HCT116 (cell line): ENCODE results near the gene SDK2. TPM values are rescaled to one million over a fixed set of nuclear protein-coding genes. Genes with fewer than 3 reads are reported as not detected.

Experiments used
- ATAC-seq: fragments of 200-7000 bp; cut with Tn5 transposase; 2 replicates; pipeline ENCODE4 v1.9.1; 2020; ENCODE audit warnings: mild to moderate bottlenecking, moderate library complexity
- BruUV-seq: library from RNA; stranded (reverse); fragments of 400-500 nt; replicated peaks from 2 replicates; lab custom pipeline; 2021; lab: Mats Ljungman, UMichigan
- CTCF ChIA-PET: fragments of 300-600 bp; sonication (Branson Sonifier 250); formaldehyde crosslinking; loops from one replicate; lab custom pipeline; 2021; ENCODE audit warnings: antibody characterized with exemption; lab: Charles Lee
- POLR2A ChIA-PET: fragments of 300-600, 350-600 bp; sonication (Branson Sonifier 250); formaldehyde crosslinking; loops from one replicate; lab custom pipeline; 2021; ENCODE audit warnings: antibody characterized with exemption; lab: Charles Lee
- RAD21 ChIA-PET, 2 experiments: fragments of 300-600 bp; sonication (Branson Sonifier 250); formaldehyde crosslinking; loops; one replicate each; lab custom pipeline; 2023; ENCODE audit warnings: low total read pairs in 2 of 2; ENCODE audit not compliant: uncharacterized antibody in 2 of 2, unreplicated experiment in 2 of 2, low non-redundant PET in 1 of 2; lab: Charles Lee
- DNase-seq: peaks from one replicate; pipeline ENCODE4 v3.0.0-alpha.2; 2010; ENCODE audit warnings: low read depth, low spot score
- H2AFZ ChIP-seq: fragments of 200-600 bp; shearing (Covaris generic), sonication (generic); 2 replicates; pipeline ENCODE4 v1.6.1; 2017; ENCODE audit warnings: low read depth, mixed run types, mixed read lengths, antibody characterized with exemption, low read length; ENCODE audit not compliant: poor library complexity, severe bottlenecking
- H3K27ac ChIP-seq: 2 replicates; pipeline ENCODE4 v1.5.1; 2012; ENCODE audit warnings: low read depth, low read length
- H3K27me3 ChIP-seq: fragments of 200-600 bp; sonication (generic); 2 replicates; pipeline ENCODE4 v1.6.1; 2016; ENCODE audit warnings: mixed run types, low read length, mixed read lengths; ENCODE audit not compliant: insufficient read depth
- H3K36me3 ChIP-seq, 2 experiments: fragments of 200-500 bp in 1 of 2; fragments of 200-600 bp in 1 of 2; sonication (Bioruptor generic) in 1 of 2; sonication (generic) in 1 of 2; 2 replicates each; pipeline versions ENCODE4 v1.5.1 to v1.6.1; 2014 to 2016; ENCODE audit warnings: low read length in 2 of 2, inconsistent platforms in 1 of 2, mixed read lengths in 1 of 2, mixed run types in 1 of 2; ENCODE audit not compliant: insufficient read depth in 2 of 2, control insufficient read depth in 1 of 2
- H3K4me1 ChIP-seq, 2 experiments: fragments of 200-600 bp in 1 of 2; sonication (generic) in 1 of 2; 2 replicates each; pipeline versions ENCODE4 v1.5.1 to v1.6.1; 2012 to 2017; ENCODE audit warnings: low read length in 2 of 2, inconsistent platforms in 1 of 2, mild to moderate bottlenecking in 1 of 2, mixed read lengths in 1 of 2, mixed run types in 1 of 2, moderate library complexity in 1 of 2; ENCODE audit not compliant: insufficient read depth in 2 of 2, control insufficient read depth in 1 of 2
- H3K4me2 ChIP-seq: fragments of 200-600 bp; sonication (generic); 2 replicates; pipeline ENCODE4 v1.6.1; 2017; ENCODE audit warnings: mixed run types, low read length, mixed read lengths
- H3K4me3 ChIP-seq, 2 experiments: fragments of 200-600 bp in 1 of 2; sonication (generic) in 1 of 2; replicated peaks in 1 of 2; 2 replicates each; pipeline ENCODE4 v1.5.1; 2011 to 2016; ENCODE audit warnings: low read length in 2 of 2, control low read depth in 1 of 2, low read depth in 1 of 2, mild to moderate bottlenecking in 1 of 2, mixed read lengths in 1 of 2, mixed run types in 1 of 2
- H3K79me2 ChIP-seq: fragments of 200-600 bp; sonication (generic); 2 replicates; pipeline ENCODE4 v1.6.1; 2017; ENCODE audit warnings: mild to moderate bottlenecking, mixed run types, low read length, moderate library complexity, mixed read lengths; ENCODE audit not compliant: insufficient read depth
- H3K9ac ChIP-seq: fragments of 200-600 bp; sonication (generic); 2 replicates; pipeline ENCODE4 v1.6.1; 2016; ENCODE audit warnings: low read length, mixed read lengths
- H3K9me2 ChIP-seq: fragments of 200-600 bp; sonication (generic), shearing (Covaris generic); 2 replicates; pipeline ENCODE4 v1.6.1; 2017; ENCODE audit warnings: mixed run types, mild to moderate bottlenecking, moderate library complexity; ENCODE audit not compliant: insufficient read depth
- H3K9me3 ChIP-seq, 2 experiments: fragments of 200-500 bp in 1 of 2; fragments of 200-600 bp in 1 of 2; sonication (Bioruptor generic) in 1 of 2; sonication (generic) in 1 of 2; 2 replicates each; pipeline ENCODE4 v1.6.1; 2014 to 2017; ENCODE audit warnings: low read length in 2 of 2, mixed read lengths in 2 of 2, inconsistent platforms in 1 of 2, low read depth in 1 of 2, mild to moderate bottlenecking in 1 of 2, mixed run types in 1 of 2, moderate library complexity in 1 of 2; ENCODE audit not compliant: control insufficient read depth in 1 of 2, insufficient read depth in 1 of 2
- H4K20me1 ChIP-seq: fragments of 200-600 bp; sonication (generic), shearing (Covaris generic); 2 replicates; pipeline ENCODE4 v1.6.1; 2017; ENCODE audit warnings: mixed run types, mild to moderate bottlenecking, moderate library complexity; ENCODE audit not compliant: insufficient read depth
- CEBPB ChIP-seq: IDR thresholded peaks from 2 replicates; pipeline ENCODE4 v1.6.1; 2012; ENCODE audit warnings: low read depth
- CTCF ChIP-seq, 3 experiments: fragments of 200-600 bp in 1 of 3; sonication (generic) in 1 of 3; IDR thresholded peaks in 2 of 3; conservative IDR thresholded peaks in 1 of 3; 2 replicates each; pipeline ENCODE4 v1.5.1; 2012 to 2017; ENCODE audit warnings: low read depth in 2 of 3, low read length in 2 of 3, antibody characterized with exemption in 1 of 3, borderline replicate concordance in 1 of 3, control low read depth in 1 of 3, mild to moderate bottlenecking in 1 of 3, mixed read lengths in 1 of 3, mixed run types in 1 of 3, moderate library complexity in 1 of 3; ENCODE audit not compliant: insufficient read depth in 1 of 3
- JUND ChIP-seq: IDR thresholded peaks from 2 replicates; pipeline ENCODE4 v1.6.1; 2012
- POLR2A ChIP-seq: IDR thresholded peaks from 2 replicates; pipeline ENCODE4 v1.7.0; 2011; ENCODE audit warnings: borderline replicate concordance; ENCODE audit not compliant: insufficient read depth, insufficient read length; ENCODE audit errors: extremely low read depth
- REST ChIP-seq: IDR thresholded peaks from 2 replicates; pipeline ENCODE4 v1.6.1; 2012; ENCODE audit warnings: low read depth
- SP1 ChIP-seq: IDR thresholded peaks from 2 replicates; pipeline ENCODE4 v1.6.1; 2012; ENCODE audit warnings: low read depth
- SRF ChIP-seq: IDR thresholded peaks from 2 replicates; pipeline ENCODE4 v1.6.1; 2012; ENCODE audit warnings: low read depth
- ZFX ChIP-seq: fragments of 450-650 bp; IDR thresholded peaks from 2 replicates; pipeline ENCODE4 v1.6.1; 2017
- ZNF274 ChIP-seq: fragments of 200-500 bp; sonication (Bioruptor generic); IDR thresholded peaks from 2 replicates; pipeline ENCODE4 v1.6.1; 2014; ENCODE audit warnings: mild to moderate bottlenecking, low read depth, low read length, inconsistent platforms
- intact Hi-C: fragments of 100-400 bp; cut with micrococcal nuclease; formaldehyde crosslinking; loops from 2 replicates; pipeline ENCODE4 v1.10.0; 2022
- total RNA-seq: library from RNA; stranded (reverse); gene quantifications from one replicate; pipeline ENCODE4 v1.2.1, GENCODE V29; 2021; ENCODE audit not compliant: unreplicated experiment

SDK2 gene
- total RNA-seq, 1 experiment from 2014 or later: 0.10 TPM

- POLR2A ChIA-PET: no interaction called here
- Histone ChIP-seq H3K9ac (no peak overlapping the region), H3K27me3 (no peaks in the 10 kb centered on the region), H3K4me2 (no peak overlapping the region), H3K9me3 (no peaks in the 10 kb centered on the region), H2AFZ (no peak overlapping the region), H4K20me1 (no peaks in the 10 kb centered on the region), H3K27ac (no peak overlapping the region), H3K4me3 (no peak overlapping the region), H3K36me3 (no peaks in the 10 kb centered on the region)
- intact Hi-C loops: no loop called here
- ATAC-seq (no peak), DNase-seq (no peak)
- RAD21 ChIA-PET: no interaction called here
- BruUV-seq: no TSS peak
- TF ChIP-seq REST (no peak), SP1 (no peak), SRF (no peak), JUND (no peak), ZNF274 (no peak), CEBPB (no peak)
- TF ChIP-seq, all 23 proteins: peak for 0
- H3K4me1 ChIP-seq: peaks cover 0 to 4% of the 10 kb centered on the region in 2 experiments; a peak in 1 of 4 replicates
- no peaks in the 10 kb centered on the region for H3K79me2 ChIP-seq
- CTCF ChIA-PET: no interaction called here
- H3K9me2 ChIP-seq: no peaks in the 10 kb centered on the region
Observed at GRCh38 chr17:73331060-73331459, 313.2 kb downstream of the SDK2 start.

- no peak overlapping the region for H3K4me3 ChIP-seq
- H3K36me3 ChIP-seq: no peaks in the 10 kb centered on the region
- H3K27me3 ChIP-seq: no peaks in the 10 kb centered on the region
- no peak for DNase-seq
- H3K9me2 ChIP-seq: no peaks in the 10 kb centered on the region
- ChIA-PET POLR2A (no interaction called here), CTCF (no interaction called here), RAD21 (no interaction called here)
- no peak for ATAC-seq
- no peaks in the 10 kb centered on the region for H3K79me2 ChIP-seq
- intact Hi-C loops: no loop called here
- no peak overlapping the region for H3K4me2 ChIP-seq
- no peak overlapping the region for H2AFZ ChIP-seq
- H4K20me1 ChIP-seq: no peaks in the 10 kb centered on the region
- H3K4me1 ChIP-seq: no peaks in the 10 kb centered on the region
- BruUV-seq: no TSS peak
- no peak overlapping the region for H3K27ac ChIP-seq
- no peak for TF ChIP-seq CTCF (IDR thresholded peaks at IDR 0.05 in 2 of 3, conservative IDR thresholded peaks at IDR 0.05 in 1 of 3; ENCODE audit: borderline replicate concordance in 1 of 3, insufficient read depth in 1 of 3, low read depth in 2 of 3, low read length in 2 of 3)
- no peak for TF ChIP-seq SRF
- no peak for TF ChIP-seq ZFX
- no peak for TF ChIP-seq JUND
- TF ChIP-seq POLR2A: no peak
- no peaks in the 10 kb centered on the region for H3K9me3 ChIP-seq
- no peak overlapping the region for H3K9ac ChIP-seq
Observed at GRCh38 chr17:73327676-73328075, 316.6 kb downstream of the SDK2 start.
